ENCODE results near the gene ZSCAN20. TPM values are rescaled to one million over a fixed set of nuclear protein-coding genes. Genes with fewer than 3 reads are reported as not detected.

ZSCAN20 gene
- total RNA-seq, 1 experiment from 2014 or later, result 9.0 TPM

- no peak for TF ChIP-seq REST (IDR thresholded peaks at IDR 0.05; ENCODE audit: low read depth)
These were observed 41.5 kb upstream of the ZSCAN20 start, which contains the start of gene PHC2 (continued) for GRCh38 chr1:33430692-33431593.

- Histone ChIP-seq H3K9me3 (ENCODE audit: control insufficient read depth in 1 of 2, insufficient read depth in 1 of 2, low read depth in 1 of 2, low read length in 2 of 2) (no peaks in the 10 kb centered on the region), H3K27me3 (ENCODE audit: insufficient read depth, low read length) (no peaks in the 10 kb centered on the region), H2AFZ (ENCODE audit: low read depth, low read length, poor library complexity, severe bottlenecking) (no peak overlapping the region), H3K27ac (ENCODE audit: low read depth, low read length) (peak overlapping the region; percentile 84), H3K36me3 (ENCODE audit: control insufficient read depth in 1 of 2, insufficient read depth in 2 of 2, low read length in 2 of 2) (peaks cover 0 to 7% of the 10 kb centered on the region in 2 experiments; a peak in 1 of 4 replicates), H3K79me2 (ENCODE audit: insufficient read depth, low read length) (peaks cover 18% of the 10 kb centered on the region), H3K4me2 (ENCODE audit: low read length) (peak overlapping the region; percentile 59), H4K20me1 (ENCODE audit: insufficient read depth) (no peaks in the 10 kb centered on the region), H3K4me1 (ENCODE audit: control insufficient read depth in 1 of 2, insufficient read depth in 2 of 2, low read length in 2 of 2) (peaks cover 79 to 88% of the 10 kb centered on the region in 2 experiments), H3K9ac (ENCODE audit: low read length) (peak overlapping the region; percentile 44), H3K9me2 (ENCODE audit: insufficient read depth) (no peaks in the 10 kb centered on the region), H3K4me3 (replicated peaks in 1 of 2; ENCODE audit: low read depth in 1 of 2, low read length in 2 of 2) (0 out of 4 replicates have a peak overlapping the region, but pooled peaks of 1 of the 2 experiments have one; percentile 5)
- POLR2A ChIA-PET, result interaction anchor here (0.5 to 2.0 kb wide), 5 partner anchors 8 to 1427 kb away, joined by 3 to 6 read pairs (median 4); no protein-coding TSS in a partner anchor
- CTCF ChIA-PET, result interaction anchor here (0.5 to 2.2 kb wide), 5 partner anchors 21 to 781 kb away, joined by 3 to 12 read pairs (median 3); no protein-coding TSS in a partner anchor
- DNase-seq (ENCODE audit: low read depth, low spot score) (peak; percentile 99), ATAC-seq (peak; percentile 44)
- BruUV-seq (replicated peaks), result no TSS peak
- RAD21 ChIA-PET (ENCODE audit: low non-redundant PET in 1 of 2, low total read pairs in 2 of 2, uncharacterized antibody in 2 of 2, unreplicated experiment in 2 of 2), result interaction anchor here in 1 of 2 experiments (1.8 kb wide), 1 partner anchor 22 kb away, joined by 10 read pairs; no protein-coding TSS in a partner anchor
- intact Hi-C loops (cut with micrococcal nuclease), result no loop called here
- TF ChIP-seq ATF3 (IDR thresholded peaks at IDR 0.05) (no peak), ZFX (IDR thresholded peaks at IDR 0.05) (no peak), TCF7L2 (IDR thresholded peaks at IDR 0.05; ENCODE audit: borderline replicate concordance, extremely low read depth, insufficient read depth, insufficient read length) (peak; percentile 99), CBX3 (IDR thresholded peaks at IDR 0.05; ENCODE audit: low read depth) (no peak), SP1 (IDR thresholded peaks at IDR 0.05; ENCODE audit: low read depth) (no peak), ZNF274 (IDR thresholded peaks at IDR 0.05; ENCODE audit: low read depth, low read length) (no peak), EGR1 (IDR thresholded peaks at IDR 0.05; ENCODE audit: low read depth) (no peak), CEBPB (IDR thresholded peaks at IDR 0.05; ENCODE audit: low read depth) (no peak), POLR2A (IDR thresholded peaks at IDR 0.05; ENCODE audit: borderline replicate concordance, extremely low read depth, insufficient read depth, insufficient read length) (no peak), RAD21 (IDR thresholded peaks at IDR 0.05; ENCODE audit: low read depth) (no peak), CTCF (IDR thresholded peaks at IDR 0.05 in 2 of 3, conservative IDR thresholded peaks at IDR 0.05 in 1 of 3; ENCODE audit: borderline replicate concordance in 1 of 3, insufficient read depth in 1 of 3, low read depth in 2 of 3, low read length in 2 of 3) (no peak), SRF (IDR thresholded peaks at IDR 0.05; ENCODE audit: low read depth) (no peak), POLR2AphosphoS5 (IDR thresholded peaks at IDR 0.05; ENCODE audit: low read depth, low read length) (peak; percentile 73), EZH2 (IDR thresholded peaks at IDR 0.05) (no peak), MAX (IDR thresholded peaks at IDR 0.05) (no peak), ELF1 (IDR thresholded peaks at IDR 0.05; ENCODE audit: borderline replicate concordance, low read depth) (no peak)
These were observed 38.7 kb upstream of the ZSCAN20 start for GRCh38 chr1:33433509-33434362.

All from HCT116 (cell line).